Hepatocyte (in vitro differentiated cells): Measurements from ENCODE around the gene HEATR5B. TPM values are rescaled to one million over a fixed set of nuclear protein-coding genes. Genes with fewer than 3 reads are reported as not detected.

Experiments
- DNase-seq: peaks from one replicate; pipeline ENCODE4 v3.0.0-alpha.2; 2016; ENCODE audit warnings: low spot score
- H2AFZ ChIP-seq: fragments of 200-600 bp; sonication (generic); 2 replicates; pipeline ENCODE4 v1.6.0; 2016; ENCODE audit warnings: antibody characterized with exemption, mild to moderate bottlenecking
- H3K27ac ChIP-seq: fragments of 200-600 bp; sonication (generic); 2 replicates; pipeline ENCODE4 v1.5.1; 2016; ENCODE audit warnings: mild to moderate bottlenecking
- H3K27me3 ChIP-seq: fragments of 200-600 bp; sonication (generic); 2 replicates; pipeline ENCODE4 v1.6.1; 2016
- H3K36me3 ChIP-seq: fragments of 200-600 bp; sonication (generic); replicated peaks from 2 replicates; pipeline ENCODE4 v1.5.1; 2016; ENCODE audit warnings: low read depth; ENCODE audit not compliant: insufficient read depth
- H3K4me1 ChIP-seq: fragments of 200-600 bp; sonication (generic); 2 replicates; pipeline ENCODE4 v1.5.1; 2016; ENCODE audit warnings: mild to moderate bottlenecking, moderate library complexity; ENCODE audit not compliant: insufficient read depth
- H3K4me2 ChIP-seq: fragments of 200-600 bp; sonication (generic); 2 replicates; pipeline ENCODE4 v1.6.0; 2016
- H3K4me3 ChIP-seq: fragments of 200-600 bp; sonication (generic); 2 replicates; pipeline ENCODE4 v1.5.1; 2016; ENCODE audit warnings: mild to moderate bottlenecking
- H3K79me2 ChIP-seq: fragments of 200-600 bp; sonication (generic); 2 replicates; pipeline ENCODE4 v1.6.0; 2017; ENCODE audit warnings: mild to moderate bottlenecking
- H3K9me2 ChIP-seq: fragments of 200-600 bp; sonication (generic); replicated peaks from 2 replicates; pipeline ENCODE4 v1.6.0; 2017; ENCODE audit warnings: mild to moderate bottlenecking; ENCODE audit not compliant: insufficient read depth
- H3K9me3 ChIP-seq: fragments of 200-600 bp; sonication (generic); 2 replicates; pipeline ENCODE4 v1.5.1; 2016; ENCODE audit warnings: low read depth, mild to moderate bottlenecking
- H4K20me1 ChIP-seq: fragments of 200-600 bp; sonication (generic); 2 replicates; pipeline ENCODE4 v1.6.0; 2016; ENCODE audit warnings: mild to moderate bottlenecking; ENCODE audit not compliant: insufficient read depth, poor library complexity, severe bottlenecking
- EZH2 ChIP-seq: fragments of 200-600 bp; sonication (generic); IDR thresholded peaks from 2 replicates; pipeline ENCODE4 v1.6.1; 2016; ENCODE audit warnings: antibody characterized with exemption, mild to moderate bottlenecking, borderline replicate concordance
- EZH2phosphoT487 ChIP-seq: fragments of 200-600 bp; sonication (generic); IDR thresholded peaks from one replicate; pipeline ENCODE4 v1.6.1; 2018; ENCODE audit warnings: antibody characterized with exemption, mild to moderate bottlenecking, low read depth, moderate library complexity; ENCODE audit not compliant: unreplicated experiment, severe bottlenecking
- WGBS: methylation state at CpG from one replicate; pipeline ENCODE4 v1.1.6; 2016; ENCODE audit warnings: low lambda C conversion rate; ENCODE audit errors: missing lambda C conversion rate; 5-methylcytosine and 5-hydroxymethylcytosine counted together
- polyA plus RNA-seq: library from polyadenylated mRNA; unstranded; fragments of >200 nt; fragmentation: Nextera tagmentation; extraction: Ambion mirVana; gene quantifications from 2 replicates; pipeline ENCODE4 v1.2.1, GENCODE V29; 2016
- total RNA-seq: library from RNA; depleted of rRNA; stranded (reverse); fragments of >200 nt; gene quantifications from 2 replicates; pipeline ENCODE4 v1.2.3, GENCODE V29; 2014
- TF ChIP-seq, protein P1 (sequence below): fragments of 200-600 bp; sonication (generic); IDR thresholded peaks from 2 replicates; pipeline ENCODE4 v1.5.1; 2016; ENCODE audit warnings: antibody characterized with exemption, mild to moderate bottlenecking; ENCODE audit not compliant: poor library complexity

Gene HEATR5B
- total and polyA plus RNA-seq, 2 experiments from 2014 or later, result 5.1 to 25.1 TPM

DNA sequence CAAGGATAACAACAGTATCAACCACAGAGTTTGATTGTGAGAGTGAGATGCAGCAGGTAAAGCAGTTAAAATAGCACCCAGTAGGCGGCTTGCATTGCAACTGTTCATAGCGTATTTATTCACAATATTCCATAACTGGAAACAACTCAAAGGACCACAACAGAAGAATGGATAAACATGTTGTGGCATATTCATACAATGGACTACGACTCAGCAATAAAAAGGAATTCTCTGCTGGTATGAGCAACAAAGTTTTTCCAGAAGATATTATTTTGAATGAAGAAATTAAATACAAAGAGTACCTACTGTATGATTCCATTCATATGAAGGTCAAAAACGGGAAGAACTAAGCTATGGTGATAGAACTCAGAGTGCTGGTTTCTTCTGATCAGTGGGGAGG lies 25.4 kb upstream of the HEATR5B start:
- peaks cover 3% of the 10 kb centered on the region for H3K36me3 ChIP-seq
- H3K27me3 ChIP-seq, result no peaks in the 10 kb centered on the region
- H3K4me3 ChIP-seq, result no peak overlapping the region
- H3K4me2 ChIP-seq, result no peak overlapping the region
- DNase-seq, result no peak
- no peak overlapping the region for H3K27ac ChIP-seq
- H3K9me2 ChIP-seq, result no peaks in the 10 kb centered on the region
- H4K20me1 ChIP-seq, result no peaks in the 10 kb centered on the region
- no peaks in the 10 kb centered on the region for H3K4me1 ChIP-seq
- TF ChIP-seq EZH2phosphoT487, result no peak
- no peak for TF ChIP-seq EZH2
- WGBS, result 95% methylated on average over 4 of the region's 4 CpGs
- no peak overlapping the region for H2AFZ ChIP-seq
- H3K9me3 ChIP-seq, result no peaks in the 10 kb centered on the region
- H3K79me2 ChIP-seq, result no peaks in the 10 kb centered on the region

DNA sequence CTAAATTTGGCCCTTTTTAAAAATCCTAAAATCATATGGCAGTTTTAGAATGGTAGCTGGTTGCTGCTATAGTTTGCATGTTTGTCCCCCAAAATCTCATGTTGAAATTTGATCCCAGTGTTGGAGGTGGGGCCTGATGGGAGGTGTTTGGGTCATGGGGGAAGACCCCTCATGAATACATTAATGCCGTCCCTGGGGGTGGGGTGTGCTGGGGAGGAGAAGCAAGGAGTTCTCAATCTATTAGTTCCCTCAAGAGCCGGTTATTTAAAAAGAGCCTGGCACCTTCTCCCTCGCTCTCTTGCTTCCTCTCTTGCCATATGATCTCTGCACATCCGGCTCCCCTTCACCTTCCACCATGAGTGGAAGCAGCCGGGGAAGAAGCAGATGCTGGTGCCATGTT lies 21.0 kb upstream of the HEATR5B start:
- no peaks in the 10 kb centered on the region for H3K9me2 ChIP-seq
- H4K20me1 ChIP-seq, result no peaks in the 10 kb centered on the region
- no peaks in the 10 kb centered on the region for H3K9me3 ChIP-seq
- no peak for DNase-seq
- no peaks in the 10 kb centered on the region for H3K4me1 ChIP-seq
- H3K79me2 ChIP-seq, result no peaks in the 10 kb centered on the region
- no peak overlapping the region for H3K4me2 ChIP-seq
- H3K36me3 ChIP-seq, result peaks cover 3% of the 10 kb centered on the region
- TF ChIP-seq EZH2 (no peak), EZH2phosphoT487 (no peak)
- TF ChIP-seq, protein P1, sequence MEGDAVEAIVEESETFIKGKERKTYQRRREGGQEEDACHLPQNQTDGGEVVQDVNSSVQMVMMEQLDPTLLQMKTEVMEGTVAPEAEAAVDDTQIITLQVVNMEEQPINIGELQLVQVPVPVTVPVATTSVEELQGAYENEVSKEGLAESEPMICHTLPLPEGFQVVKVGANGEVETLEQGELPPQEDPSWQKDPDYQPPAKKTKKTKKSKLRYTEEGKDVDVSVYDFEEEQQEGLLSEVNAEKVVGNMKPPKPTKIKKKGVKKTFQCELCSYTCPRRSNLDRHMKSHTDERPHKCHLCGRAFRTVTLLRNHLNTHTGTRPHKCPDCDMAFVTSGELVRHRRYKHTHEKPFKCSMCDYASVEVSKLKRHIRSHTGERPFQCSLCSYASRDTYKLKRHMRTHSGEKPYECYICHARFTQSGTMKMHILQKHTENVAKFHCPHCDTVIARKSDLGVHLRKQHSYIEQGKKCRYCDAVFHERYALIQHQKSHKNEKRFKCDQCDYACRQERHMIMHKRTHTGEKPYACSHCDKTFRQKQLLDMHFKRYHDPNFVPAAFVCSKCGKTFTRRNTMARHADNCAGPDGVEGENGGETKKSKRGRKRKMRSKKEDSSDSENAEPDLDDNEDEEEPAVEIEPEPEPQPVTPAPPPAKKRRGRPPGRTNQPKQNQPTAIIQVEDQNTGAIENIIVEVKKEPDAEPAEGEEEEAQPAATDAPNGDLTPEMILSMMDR, result no peak
- WGBS, result 90% methylated on average over 5 of the region's 5 CpGs
- no peaks in the 10 kb centered on the region for H3K27me3 ChIP-seq
- H2AFZ ChIP-seq, result no peak overlapping the region
- H3K4me3 ChIP-seq, result no peak overlapping the region
- no peak overlapping the region for H3K27ac ChIP-seq

DNA sequence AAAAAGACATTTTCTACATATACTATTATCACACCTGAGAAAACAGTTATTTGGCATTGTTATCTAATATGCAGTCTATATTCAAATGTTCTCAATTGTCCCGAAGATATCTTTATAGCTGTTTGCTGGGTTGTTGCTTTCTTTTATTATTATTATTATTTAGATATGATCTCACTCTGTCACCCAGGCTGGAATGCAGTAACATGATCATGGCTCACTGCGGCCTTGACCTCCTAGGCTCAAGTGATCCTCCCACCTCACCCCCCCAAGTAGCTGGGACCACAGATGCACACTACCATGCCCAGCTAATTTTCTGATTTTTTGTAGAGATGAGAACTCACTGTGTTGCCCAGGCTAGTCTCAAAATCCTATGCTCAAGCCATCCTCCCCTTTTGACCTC lies 20.0 kb upstream of the HEATR5B start:
- H3K27me3 ChIP-seq, result no peaks in the 10 kb centered on the region
- H3K36me3 ChIP-seq, result peaks cover under 1% of the 10 kb centered on the region
- no peaks in the 10 kb centered on the region for H3K9me2 ChIP-seq
- H2AFZ ChIP-seq, result no peak overlapping the region
- WGBS, result 96% methylated on average over 2 of the region's 2 CpGs
- H3K4me1 ChIP-seq, result no peaks in the 10 kb centered on the region
- no peak overlapping the region for H3K4me2 ChIP-seq
- no peak for DNase-seq
- no peaks in the 10 kb centered on the region for H3K79me2 ChIP-seq
- no peak overlapping the region for H3K4me3 ChIP-seq
- no peak overlapping the region for H3K27ac ChIP-seq
- TF ChIP-seq, protein P1, result no peak
- TF ChIP-seq EZH2phosphoT487 (no peak), EZH2 (no peak)
- no peaks in the 10 kb centered on the region for H3K9me3 ChIP-seq
- H4K20me1 ChIP-seq, result no peaks in the 10 kb centered on the region

DNA sequence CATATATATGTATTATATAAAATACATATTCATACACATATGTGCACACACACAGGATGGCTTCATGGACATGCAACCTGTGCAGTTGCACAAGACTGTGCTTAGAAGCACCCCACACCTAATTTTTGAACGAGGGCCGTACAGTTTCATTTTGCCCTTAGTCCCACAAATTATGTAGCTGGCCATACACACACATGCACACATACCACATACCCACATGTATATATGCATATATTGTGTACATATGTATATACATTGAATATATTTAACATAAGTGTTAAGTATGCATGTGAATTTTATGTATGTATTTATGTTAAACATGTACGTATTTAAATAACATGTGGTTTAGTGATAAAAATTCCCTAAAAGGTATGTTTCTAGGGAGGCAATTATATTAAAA lies 18.4 kb upstream of the HEATR5B start:
- Histone ChIP-seq H3K4me1 (no peaks in the 10 kb centered on the region), H2AFZ (no peak overlapping the region), H3K9me3 (no peaks in the 10 kb centered on the region), H3K36me3 (no peaks in the 10 kb centered on the region), H3K27ac (no peak overlapping the region), H3K27me3 (no peaks in the 10 kb centered on the region), H3K4me3 (no peak overlapping the region), H3K79me2 (no peaks in the 10 kb centered on the region), H4K20me1 (no peaks in the 10 kb centered on the region), H3K9me2 (no peaks in the 10 kb centered on the region), H3K4me2 (no peak overlapping the region)
- DNase-seq, result no peak
- 97% methylated on average over 3 of the region's 3 CpGs for WGBS
- TF ChIP-seq EZH2, result no peak
- TF ChIP-seq, protein P1, result no peak
- no peak for TF ChIP-seq EZH2phosphoT487
